OCI-LY3 (cell line): Measurements from ENCODE around the gene NLRX1.

ENCODE experiments used
- H2AFZ ChIP-seq: fragments of 200-600, 300-600 bp; shearing (Covaris generic); 2 replicates; pipeline ENCODE4 v1.6.0; 2014; ENCODE audit warnings: antibody characterized with exemption, low read depth, low read length
- H3K27ac ChIP-seq: fragments of 200-600, 300-600 bp; sonication (generic); 2 replicates; pipeline ENCODE4 v1.5.1; 2014; ENCODE audit warnings: mild to moderate bottlenecking, low read length, moderate library complexity, mixed read lengths
- H3K27me3 ChIP-seq: fragments of 200-600, 300-600 bp; sonication (generic); 2 replicates; pipeline ENCODE4 v1.6.1; 2014; ENCODE audit warnings: low read depth, low read length, mixed read lengths
- H3K36me3 ChIP-seq: fragments of 200-600, 300-600 bp; sonication (generic); replicated peaks from 2 replicates; pipeline ENCODE3; 2014; ENCODE audit warnings: low read depth, low read length, mixed read lengths
- H3K4me1 ChIP-seq: fragments of 300-600, 200-600 bp; sonication (generic); 2 replicates; pipeline ENCODE4 v1.6.1; 2014; ENCODE audit warnings: low read length, mixed read lengths
- H3K4me2 ChIP-seq: fragments of 200-600, 300-600 bp; sonication (generic); 2 replicates; pipeline ENCODE4 v1.6.1; 2014; ENCODE audit warnings: low read length, mixed read lengths
- H3K4me3 ChIP-seq: fragments of 300-600, 200-600 bp; sonication (generic); 2 replicates; pipeline ENCODE4 v1.5.1; 2014; ENCODE audit warnings: antibody characterized with exemption, mild to moderate bottlenecking, low read length, moderate library complexity
- H3K79me2 ChIP-seq: fragments of 300-600, 200-600 bp; shearing (Covaris generic); 2 replicates; pipeline ENCODE4 v1.6.1; 2014; ENCODE audit warnings: mild to moderate bottlenecking, low read length, mixed read lengths
- H3K9ac ChIP-seq: fragments of 300-600, 200-600 bp; shearing (Covaris generic); 2 replicates; pipeline ENCODE4 v1.6.0; 2014; ENCODE audit warnings: mild to moderate bottlenecking, low read length, moderate library complexity
- H3K9me3 ChIP-seq: fragments of 200-600, 300-600 bp; shearing (Covaris generic); 2 replicates; pipeline ENCODE4 v1.6.1; 2014; ENCODE audit warnings: low read length, mixed read lengths; ENCODE audit not compliant: insufficient read depth
- H4K20me1 ChIP-seq: fragments of 200-600, 300-600 bp; sonication (generic); 2 replicates; pipeline ENCODE4 v1.6.1; 2016; ENCODE audit warnings: low read length, mixed read lengths; ENCODE audit not compliant: insufficient read depth
- EZH2phosphoT487 ChIP-seq: fragments of 200-600 bp; shearing (Covaris generic); IDR thresholded peaks from 2 replicates; pipeline ENCODE4 v1.6.1; 2018; ENCODE audit warnings: antibody characterized with exemption, mixed run types, low read depth
- TF ChIP-seq, protein P1 (sequence below): fragments of 200-600, 300-600 bp; sonication (generic); IDR thresholded peaks from 2 replicates; pipeline ENCODE4 v1.5.1; 2014; ENCODE audit warnings: antibody characterized with exemption, low read length, low read depth

Gene NLRX1

DNA sequence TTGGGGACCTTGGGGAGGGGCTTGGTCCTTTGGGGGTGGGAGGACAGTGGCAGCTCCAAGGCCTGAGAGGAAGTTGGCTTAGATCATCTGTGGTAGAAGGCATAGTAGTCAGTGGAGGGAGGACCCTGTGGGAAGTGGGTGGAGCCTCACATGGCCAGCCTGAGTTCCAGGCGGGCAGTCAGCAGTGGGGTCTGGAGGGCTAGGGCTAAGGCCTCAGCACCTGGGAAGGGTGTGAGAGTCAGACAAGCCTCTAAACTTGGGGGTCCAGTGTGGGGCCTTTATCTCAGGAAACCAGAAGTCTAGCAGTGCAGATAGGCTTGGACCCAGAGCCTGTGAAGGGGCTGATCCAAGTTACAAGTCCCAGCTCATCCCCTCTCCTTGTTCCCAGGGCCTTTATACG, 4.0 kb downstream of the NLRX1 start:
- peaks cover 3% of the 10 kb centered on the region; the same call in 1 of the 2 replicates for H3K4me1 ChIP-seq
- no peaks in the 10 kb centered on the region for H3K9me3 ChIP-seq
- H3K36me3 ChIP-seq: peaks cover 2% of the 10 kb centered on the region
- no peaks in the 10 kb centered on the region for H3K79me2 ChIP-seq
- H3K9ac ChIP-seq: no peak overlapping the region
- H4K20me1 ChIP-seq: no peaks in the 10 kb centered on the region
- H2AFZ ChIP-seq: no peak overlapping the region
- H3K4me2 ChIP-seq: no peak overlapping the region
- no peaks in the 10 kb centered on the region for H3K27me3 ChIP-seq
- no peak overlapping the region for H3K4me3 ChIP-seq
- no peak for TF ChIP-seq EZH2phosphoT487
- TF ChIP-seq, protein P1, sequence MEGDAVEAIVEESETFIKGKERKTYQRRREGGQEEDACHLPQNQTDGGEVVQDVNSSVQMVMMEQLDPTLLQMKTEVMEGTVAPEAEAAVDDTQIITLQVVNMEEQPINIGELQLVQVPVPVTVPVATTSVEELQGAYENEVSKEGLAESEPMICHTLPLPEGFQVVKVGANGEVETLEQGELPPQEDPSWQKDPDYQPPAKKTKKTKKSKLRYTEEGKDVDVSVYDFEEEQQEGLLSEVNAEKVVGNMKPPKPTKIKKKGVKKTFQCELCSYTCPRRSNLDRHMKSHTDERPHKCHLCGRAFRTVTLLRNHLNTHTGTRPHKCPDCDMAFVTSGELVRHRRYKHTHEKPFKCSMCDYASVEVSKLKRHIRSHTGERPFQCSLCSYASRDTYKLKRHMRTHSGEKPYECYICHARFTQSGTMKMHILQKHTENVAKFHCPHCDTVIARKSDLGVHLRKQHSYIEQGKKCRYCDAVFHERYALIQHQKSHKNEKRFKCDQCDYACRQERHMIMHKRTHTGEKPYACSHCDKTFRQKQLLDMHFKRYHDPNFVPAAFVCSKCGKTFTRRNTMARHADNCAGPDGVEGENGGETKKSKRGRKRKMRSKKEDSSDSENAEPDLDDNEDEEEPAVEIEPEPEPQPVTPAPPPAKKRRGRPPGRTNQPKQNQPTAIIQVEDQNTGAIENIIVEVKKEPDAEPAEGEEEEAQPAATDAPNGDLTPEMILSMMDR: no peak
- H3K27ac ChIP-seq: no peak overlapping the region

- Histone ChIP-seq H3K79me2 (no peaks in the 10 kb centered on the region), H2AFZ (no peak overlapping the region), H3K4me2 (no peak overlapping the region), H3K4me1 (peaks cover 6% of the 10 kb centered on the region; the same call in 1 of the 2 replicates), H3K27me3 (no peaks in the 10 kb centered on the region), H3K9me3 (no peaks in the 10 kb centered on the region), H3K9ac (no peak overlapping the region), H4K20me1 (no peaks in the 10 kb centered on the region), H3K4me3 (no peak overlapping the region), H3K27ac (no peak overlapping the region), H3K36me3 (peaks cover 2% of the 10 kb centered on the region)
- TF ChIP-seq, protein P1: no peak
- TF ChIP-seq EZH2phosphoT487: no peak
Observed at GRCh38 chr11:119173453-119173852, 4.9 kb downstream of the NLRX1 start.

DNA sequence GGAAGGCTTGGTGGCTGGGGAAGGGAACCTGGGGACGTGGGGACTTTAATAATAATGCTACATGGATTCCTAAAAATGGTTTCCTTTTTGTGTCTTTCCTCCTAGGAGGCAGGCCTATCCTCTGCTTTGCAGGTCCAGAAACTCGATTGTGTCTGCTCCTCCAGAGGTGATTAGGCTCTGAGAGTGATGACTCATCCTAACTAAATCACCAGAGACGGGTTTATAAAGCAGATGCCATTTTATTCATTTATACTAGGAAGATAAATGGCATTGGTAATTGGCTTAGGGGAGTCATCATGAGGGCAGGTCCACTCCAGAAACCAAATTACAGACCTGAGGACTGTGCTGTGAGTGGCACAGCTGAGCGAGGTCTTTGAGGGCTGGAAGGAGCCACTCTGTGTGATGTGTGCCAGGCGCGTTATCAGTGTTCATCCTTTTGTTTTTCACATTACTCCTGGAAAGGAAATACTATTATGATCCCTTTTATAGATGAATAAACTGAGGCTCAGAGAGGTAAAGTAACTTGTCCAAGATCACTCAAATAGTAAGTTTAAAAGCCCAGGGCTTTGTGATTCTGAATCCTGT, 7.1 kb downstream of the NLRX1 start:
- TF ChIP-seq, protein P1: no peak
- TF ChIP-seq EZH2phosphoT487: no peak
- H3K4me2 ChIP-seq: no peak overlapping the region
- no peak overlapping the region for H3K9ac ChIP-seq
- H3K9me3 ChIP-seq: no peaks in the 10 kb centered on the region
- H3K79me2 ChIP-seq: no peaks in the 10 kb centered on the region
- peaks cover 4% of the 10 kb centered on the region; the same call in 1 of the 2 replicates for H3K4me1 ChIP-seq
- no peaks in the 10 kb centered on the region for H3K27me3 ChIP-seq
- peaks cover 6% of the 10 kb centered on the region for H3K36me3 ChIP-seq
- no peak overlapping the region for H3K4me3 ChIP-seq
- no peak overlapping the region for H3K27ac ChIP-seq
- no peaks in the 10 kb centered on the region for H4K20me1 ChIP-seq
- H2AFZ ChIP-seq: no peak overlapping the region

- TF ChIP-seq, protein P1: no peak
- TF ChIP-seq EZH2phosphoT487: no peak
- H3K36me3 ChIP-seq: peaks cover 15% of the 10 kb centered on the region
- no peak overlapping the region for H3K4me3 ChIP-seq
- no peaks in the 10 kb centered on the region for H3K79me2 ChIP-seq
- no peak overlapping the region for H3K9ac ChIP-seq
- H4K20me1 ChIP-seq: no peaks in the 10 kb centered on the region
- no peak overlapping the region for H2AFZ ChIP-seq
- H3K27me3 ChIP-seq: no peaks in the 10 kb centered on the region
- H3K4me2 ChIP-seq: no peak overlapping the region
- H3K9me3 ChIP-seq: no peaks in the 10 kb centered on the region
- H3K4me1 ChIP-seq: peaks cover 4% of the 10 kb centered on the region; the same call in 1 of the 2 replicates
- no peak overlapping the region for H3K27ac ChIP-seq
Observed at GRCh38 chr11:119178166-119178680, 9.7 kb downstream of the NLRX1 start.
